HG02763 (cell line): ENCODE measurements around the gene USF1.
"Not testable (repeated sequence)": the region's sequence is repeated elsewhere in the genome, so short reads cannot be mapped to it uniquely, and the experiment has no call there.

Source experiments
- ATAC-seq: cut with Tn5 transposase; IDR thresholded peaks from one replicate; pipeline ENCODE4 v1.9.1; 2021; ENCODE audit warnings: mild to moderate bottlenecking, moderate library complexity; ENCODE audit not compliant: unreplicated experiment

USF1 gene

GRCh38 chr1:161048949-161049722 is 3.4 kb upstream of the USF1 start:
- no peak for ATAC-seq

GRCh38 chr1:161047436-161048420 is 2.0 kb upstream of the USF1 start:
- ATAC-seq: no peak

DNA sequence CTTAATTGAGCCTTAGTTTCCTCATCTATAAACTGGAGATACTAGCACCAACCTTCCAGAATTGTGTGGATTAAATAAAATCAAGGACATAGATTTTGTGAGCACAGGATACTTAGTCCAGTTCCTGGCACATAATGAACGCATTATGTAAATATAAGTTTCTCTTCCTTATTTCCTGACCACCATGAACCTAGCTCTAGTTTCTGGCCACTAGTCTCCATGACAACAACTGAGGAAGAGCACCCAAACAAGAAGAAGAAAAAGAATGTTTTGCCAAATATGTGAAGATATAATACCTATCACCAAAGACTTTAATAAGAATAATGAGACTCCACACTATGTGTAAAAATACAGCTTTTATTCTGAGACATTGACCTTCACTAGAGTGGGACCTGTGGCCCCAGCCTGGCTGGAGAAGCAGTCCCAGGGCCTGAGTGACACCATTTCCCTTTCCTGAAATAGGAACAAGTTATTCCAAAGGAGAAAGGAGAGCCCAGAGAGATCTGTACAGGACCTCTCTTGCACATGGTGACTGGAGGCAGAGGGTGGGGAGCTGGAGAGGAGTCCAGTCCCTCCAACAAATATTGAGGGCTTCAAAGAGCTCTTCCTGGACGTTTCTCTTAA is 940 bp upstream of the USF1 start:
- ATAC-seq: peak; percentile 37

GRCh38 chr1:161044908-161045735 is 655 bp downstream of the USF1 start:
- peak; percentile 29 for ATAC-seq

DNA sequence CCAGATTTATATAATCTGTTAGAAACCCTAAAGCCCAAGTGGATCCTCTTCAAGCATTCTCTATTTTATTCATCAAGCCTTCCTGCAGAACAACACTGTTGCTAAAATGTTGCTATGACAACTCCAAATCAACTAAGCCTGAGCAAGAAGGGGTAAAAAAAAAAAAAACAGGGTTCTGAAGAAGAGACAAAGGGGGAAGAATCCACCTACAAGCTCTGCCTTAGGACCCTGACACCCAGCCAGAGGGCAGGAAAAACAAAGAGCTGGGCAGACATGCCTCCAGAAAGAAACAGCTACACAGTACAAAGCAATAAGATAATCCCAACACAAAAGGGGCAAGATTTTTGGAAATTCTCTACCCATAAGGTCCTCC is 1.3 kb downstream of the USF1 start:
- ATAC-seq: no peak

- ATAC-seq: no peak
Observed at GRCh38 chr1:161039546-161039945, 6.2 kb downstream of the USF1 start.

GRCh38 chr1:161039154-161039545 is 6.6 kb downstream of the USF1 start:
- no peak for ATAC-seq

DNA sequence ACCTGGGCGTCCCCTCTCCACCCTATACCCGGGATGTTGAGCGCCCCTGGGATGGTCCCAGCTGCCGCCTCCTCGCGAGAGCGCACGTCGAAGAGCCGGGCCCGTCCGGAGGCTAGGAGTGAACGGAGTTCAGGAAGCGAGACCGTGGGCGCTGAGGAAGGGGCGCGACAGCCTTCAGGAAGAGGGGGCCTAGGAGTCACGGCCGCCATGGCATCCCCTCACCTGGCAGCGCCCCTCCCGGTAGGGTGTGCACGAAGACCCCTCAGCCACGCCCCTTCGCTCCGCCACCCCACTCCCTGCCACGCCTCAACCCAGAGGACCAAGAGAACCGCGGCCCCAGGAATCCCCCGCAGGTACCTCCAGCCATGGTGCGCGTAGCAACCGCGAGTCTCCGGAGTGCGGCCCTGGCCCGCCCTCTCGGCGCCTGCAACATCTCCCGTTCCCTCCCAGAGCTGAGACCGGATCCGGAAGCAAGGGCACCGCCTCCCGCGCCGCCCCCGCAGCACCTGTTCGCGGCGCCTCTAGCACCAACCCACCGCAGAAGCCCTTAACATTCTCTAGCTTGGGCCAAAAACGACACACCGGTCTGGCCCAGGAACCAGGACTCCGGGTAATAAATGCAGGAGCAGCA is 7.1 kb downstream of the USF1 start, which contains the start of gene TSTD1:
TSS of gene TSTD1 (minus strand) at position 442 of the 631 bp plus-strand sequence. CDS start at position 367, 75 bp downstream.
- ATAC-seq: peak; percentile 76

DNA sequence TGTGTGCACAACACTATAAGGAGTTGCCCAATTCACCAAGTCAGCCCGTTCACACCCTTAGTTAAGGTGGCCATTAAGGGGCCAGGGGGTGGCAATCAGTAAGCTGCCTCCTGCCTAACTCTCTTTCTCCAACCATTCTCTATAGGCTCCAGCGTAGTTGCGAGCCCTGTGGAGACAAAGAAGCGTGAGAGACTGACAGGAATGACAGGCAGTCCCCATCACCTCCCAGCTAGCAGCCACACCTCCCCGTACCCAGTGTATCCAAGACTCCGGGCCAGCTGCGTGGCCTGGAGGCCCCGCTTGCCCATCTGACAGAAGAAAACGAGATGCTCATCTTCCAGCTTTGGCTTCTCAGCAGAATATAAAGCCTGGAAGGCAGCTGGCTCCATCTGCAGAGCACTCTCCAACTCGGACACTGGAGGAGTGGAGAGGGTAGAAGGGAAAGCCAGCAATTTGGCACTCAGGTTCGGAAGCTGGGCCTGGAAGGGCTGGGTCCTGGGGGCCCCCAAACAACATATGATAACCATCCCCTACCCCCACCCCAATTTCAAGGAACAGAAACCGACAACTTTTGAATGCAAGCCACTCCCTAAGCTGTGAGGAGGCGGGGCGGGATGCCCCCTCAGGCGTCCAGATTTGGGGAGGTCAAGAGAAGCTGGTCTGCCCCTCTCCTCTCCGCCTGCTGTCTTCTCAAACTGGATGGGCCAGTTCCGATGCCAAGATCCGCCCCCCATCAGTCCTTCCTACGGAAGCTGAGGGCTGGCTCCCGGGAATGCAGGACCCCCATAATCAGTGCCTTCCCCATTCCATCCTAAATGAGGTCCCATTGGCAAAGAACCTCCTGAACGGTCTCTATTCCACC is 7.9 kb downstream of the USF1 start:
- ATAC-seq: no peak

DNA sequence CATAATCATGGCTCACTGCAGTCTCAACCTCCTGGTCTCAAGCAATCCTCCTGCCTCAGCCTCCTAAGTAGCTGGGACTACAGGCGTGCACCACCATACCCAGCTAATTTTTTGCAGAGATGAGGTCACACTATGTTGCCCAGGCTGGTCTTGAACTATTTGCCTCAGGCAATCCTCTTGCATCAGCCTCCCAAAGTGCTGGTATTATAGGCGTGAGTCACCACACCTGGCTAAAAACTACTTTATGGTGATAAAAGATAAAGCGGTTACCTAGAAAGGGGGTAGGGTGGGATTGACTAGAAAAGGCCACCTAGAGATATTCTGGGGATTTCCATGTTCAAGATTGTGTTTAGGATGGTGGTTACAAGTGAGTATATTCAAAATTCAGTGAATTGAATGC is 12.0 kb downstream of the USF1 start:
- no peak for ATAC-seq

DNA sequence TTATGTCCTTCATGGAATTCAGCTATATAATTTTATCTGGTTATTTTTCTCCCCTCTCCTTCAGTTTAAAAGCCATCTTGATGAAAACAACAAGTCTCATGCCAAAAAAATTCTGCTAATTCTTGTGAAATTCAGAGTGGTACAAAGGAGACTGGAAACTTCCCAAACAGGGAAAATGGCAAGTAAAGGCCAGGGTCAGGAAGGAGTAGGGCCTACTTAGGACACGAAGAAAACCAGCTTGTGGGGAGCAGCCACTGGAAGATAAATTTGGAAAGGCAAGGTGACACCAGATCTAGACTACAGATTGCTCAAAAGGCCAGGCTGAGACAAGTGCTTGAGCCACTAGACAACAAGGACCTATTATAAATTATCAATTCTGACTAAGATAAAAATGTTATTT is 13.4 kb downstream of the USF1 start:
- ATAC-seq: no peak

GRCh38 chr1:161031874-161032273 is 13.9 kb downstream of the USF1 start:
- ATAC-seq: no peak

DNA sequence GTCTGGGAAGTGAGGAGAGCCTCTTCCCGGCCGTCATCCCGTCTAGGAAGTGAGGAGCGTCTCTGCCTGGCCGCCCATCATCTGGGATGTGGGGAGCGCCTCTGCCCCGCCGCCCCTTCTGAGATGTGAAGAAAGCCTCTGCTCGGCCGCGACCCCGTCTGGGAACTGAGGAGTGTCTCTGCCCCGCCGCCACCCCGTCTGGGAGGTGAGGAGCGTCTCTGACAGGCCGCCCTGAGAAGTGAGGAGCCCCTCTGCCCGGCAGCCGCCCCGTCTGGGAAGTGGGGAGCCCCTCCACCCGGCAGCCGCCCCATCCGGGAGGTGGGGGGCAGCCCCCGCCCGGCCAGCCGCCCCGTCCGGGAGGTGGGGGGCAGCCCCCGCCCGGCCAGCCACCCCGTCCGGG is 16.3 kb downstream of the USF1 start:
- not testable (repeated sequence) for ATAC-seq

DNA sequence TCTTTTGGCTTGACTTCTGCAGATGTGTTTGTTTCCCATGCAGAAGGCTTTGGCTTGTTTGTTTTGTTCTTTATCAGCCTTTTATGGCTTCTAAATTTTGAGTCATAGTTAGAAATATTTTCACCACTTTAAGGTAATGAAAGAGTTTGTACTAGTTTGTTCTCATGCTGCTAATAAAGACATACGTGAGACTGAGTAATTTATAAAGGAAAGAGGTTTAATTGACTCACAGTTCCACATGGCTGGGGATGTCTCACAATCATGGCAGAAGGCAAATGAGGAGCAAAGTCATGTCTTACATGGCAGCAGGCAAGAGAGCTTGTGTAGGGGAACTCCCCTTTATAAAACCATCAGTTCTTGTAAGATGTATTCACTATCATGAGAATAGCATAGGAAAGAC is 18.8 kb downstream of the USF1 start:
- not testable (repeated sequence) for ATAC-seq

DNA sequence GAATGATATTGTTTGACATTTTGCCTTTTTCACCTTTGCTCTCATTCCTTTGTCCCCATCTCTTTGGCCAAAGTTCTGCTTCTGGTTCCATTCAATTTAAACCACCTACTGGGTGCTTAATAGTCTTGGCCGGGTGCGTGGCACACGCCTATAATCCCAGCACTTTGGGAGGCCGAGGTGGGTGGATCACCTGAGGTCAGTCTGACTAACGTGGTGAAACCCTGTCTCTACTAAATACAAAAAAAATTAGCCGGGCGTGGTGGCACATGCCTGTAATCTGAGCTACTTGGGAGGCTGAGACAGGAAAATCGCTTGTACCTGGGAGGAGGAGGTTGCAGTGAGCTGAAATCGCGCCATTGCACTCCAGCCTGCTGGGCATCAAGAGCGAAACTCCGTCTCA is 23.3 kb downstream of the USF1 start:
- ATAC-seq: not testable (repeated sequence)

DNA sequence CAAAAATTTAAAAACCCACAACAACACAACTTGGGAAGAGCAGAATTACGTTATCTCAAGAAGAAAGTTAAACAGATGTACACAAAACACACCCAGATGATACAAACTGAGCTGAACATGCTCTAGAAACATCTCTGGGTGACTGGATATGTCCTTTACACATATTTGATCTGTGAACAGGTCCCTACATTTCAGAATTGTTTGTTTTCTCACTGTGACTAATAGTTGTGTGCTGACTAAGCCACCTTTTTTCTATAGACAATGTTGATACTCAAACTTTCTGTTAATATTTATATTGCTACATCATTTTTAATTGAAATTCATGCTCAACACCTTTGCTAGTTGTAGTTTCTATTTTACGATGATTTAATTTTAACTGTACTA is 23.8 kb downstream of the USF1 start:
- no peak for ATAC-seq

GRCh38 chr1:161021165-161021969 is 24.4 kb downstream of the USF1 start:
- peak; percentile 85 for ATAC-seq

GRCh38 chr1:161020509-161021164 is 25.1 kb downstream of the USF1 start, which contains the start of gene F11R:
Gene F11R, minus strand, starts transcription at chr1:161021152. Its CDS starts 79 bp downstream, at chr1:161021073.
- ATAC-seq: peak; percentile 40
